Upper lobe of left lung (tissue), 4 donors: ENCODE measurements around the gene HIF1A.

Experiments used
- CTCF ChIP-seq, 6 experiments: fragments of 450-650 bp in 4 of 6; fragments of 200-600 bp in 2 of 6; sonication (generic) in 2 of 6; IDR thresholded peaks; one replicate each; pipeline ENCODE4 v1.5.1; 2016 to 2019; ENCODE audit warnings: antibody characterized with exemption in 6 of 6
- EP300 ChIP-seq, 4 donors: sonication (generic); formaldehyde crosslinking; IDR thresholded peaks; one replicate each; pipeline ENCODE4 v1.5.1; 2017; ENCODE audit warnings: antibody characterized with exemption in 4 of 4, control low read depth in 2 of 4

- TF ChIP-seq EP300 (IDR thresholded peaks at IDR 0.05) = no peak
- TF ChIP-seq CTCF (IDR thresholded peaks at IDR 0.05) = no peak
Observed at GRCh38 chr14:61704554-61704953, 9.2 kb downstream of the HIF1A start.
